C1 segment of cervical spinal cord (tissue), 14 donors: ENCODE measurements around the gene GHRH.

Source experiments
- DNase-seq, 14 donors: peaks; one replicate each; lab custom pipeline; 2025; lab: John Stamatoyannopoulos, UW

GHRH gene, protein sequence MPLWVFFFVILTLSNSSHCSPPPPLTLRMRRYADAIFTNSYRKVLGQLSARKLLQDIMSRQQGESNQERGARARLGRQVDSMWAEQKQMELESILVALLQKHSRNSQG

GRCh38 chr20:37261714-37262113 is at the start of gene GHRH:
Gene GHRH (minus strand): TSS chr20:37261814. CDS start chr20:37256889, 4,925 bp downstream.
- DNase-seq, result no peak

- DNase-seq, result no peak
These were observed 49.3 kb upstream of the GHRH start for GRCh38 chr20:37310951-37311350.

- DNase-seq, result no peak
These were observed 48.4 kb upstream of the GHRH start for GRCh38 chr20:37309936-37310590.

DNA sequence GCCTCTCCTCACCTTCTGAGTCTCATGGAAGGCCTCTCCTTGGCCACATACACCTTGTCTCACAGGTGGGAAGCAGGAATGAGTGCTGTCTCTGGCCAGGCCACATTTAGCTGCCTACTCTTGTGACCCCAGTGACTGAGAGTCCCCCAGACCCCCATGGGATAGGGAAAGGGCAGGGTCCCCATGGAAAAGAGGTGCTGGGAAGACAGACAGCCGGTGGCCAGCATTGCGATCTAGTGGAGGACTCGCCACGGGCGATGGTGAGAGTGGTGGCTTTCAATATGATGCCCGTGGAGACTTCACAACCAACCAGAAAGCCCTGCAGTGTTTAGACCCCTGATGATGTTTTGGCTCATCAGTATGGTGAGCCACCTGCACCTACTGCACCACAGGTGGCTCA is 47.7 kb upstream of the GHRH start:
- no peak for DNase-seq

- DNase-seq, result no peak
These were observed 46.8 kb upstream of the GHRH start for GRCh38 chr20:37308086-37309050.

DNA sequence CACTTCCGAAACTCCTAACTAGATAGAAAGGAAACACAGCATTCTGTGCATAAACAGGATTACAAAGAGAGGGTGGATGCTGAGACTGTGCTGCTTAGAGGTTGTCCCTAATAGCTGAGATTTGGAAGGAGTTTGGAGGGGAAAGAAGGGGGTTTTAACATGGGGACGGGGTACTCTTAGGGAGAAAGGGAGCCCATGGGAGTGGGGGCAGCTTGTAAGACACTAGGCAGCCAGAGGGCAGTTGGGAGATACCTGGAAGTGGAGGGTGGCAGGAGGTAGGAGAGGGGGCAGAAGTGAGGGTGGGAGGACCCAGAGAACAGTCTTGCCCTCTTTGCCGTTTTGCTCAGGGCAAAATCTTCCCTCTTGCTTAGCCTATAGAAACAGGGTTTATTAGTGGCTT is 44.2 kb upstream of the GHRH start:
- DNase-seq, result no peak

GRCh38 chr20:37305079-37305478 is 43.5 kb upstream of the GHRH start:
- no peak for DNase-seq

DNA sequence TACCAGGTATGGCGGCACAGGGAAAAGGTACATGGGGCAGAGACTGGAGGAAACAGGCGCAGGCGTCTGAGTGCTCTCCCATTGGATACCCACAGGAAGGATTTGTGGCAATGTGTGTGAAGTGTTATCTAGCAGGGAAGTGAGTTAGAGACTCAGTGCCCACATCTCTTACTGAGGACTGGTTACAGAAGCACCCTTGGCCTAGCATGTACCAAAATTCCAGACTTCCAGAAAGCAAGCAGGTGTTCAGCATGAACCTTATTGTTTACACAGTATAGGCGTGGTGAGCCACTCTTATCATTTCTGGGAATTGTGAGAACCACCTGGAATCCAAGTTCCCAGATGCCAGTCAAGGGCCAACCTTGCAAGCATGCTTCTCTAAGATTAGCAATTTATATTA is 42.0 kb upstream of the GHRH start:
- no peak for DNase-seq

GRCh38 chr20:37302981-37303380 is 41.4 kb upstream of the GHRH start:
- no peak for DNase-seq

DNA sequence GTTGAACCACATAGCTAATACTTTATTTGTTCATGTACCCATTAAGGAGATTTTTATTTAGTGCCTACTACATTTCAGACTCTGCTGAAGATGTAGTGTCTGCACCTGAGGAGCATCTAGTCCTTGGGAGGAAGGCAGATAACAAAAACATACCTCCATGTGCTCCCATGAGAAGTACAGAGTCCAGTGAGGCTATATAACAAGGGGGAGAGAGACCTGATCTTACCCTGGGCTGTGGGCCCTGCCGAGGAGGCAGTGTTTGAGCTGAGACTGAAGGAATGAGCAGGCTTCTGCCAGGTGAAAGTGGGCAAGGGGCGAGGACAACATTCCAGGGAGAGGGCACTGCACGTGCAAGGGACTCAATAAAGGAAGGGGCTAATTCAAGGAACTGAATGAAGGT is 39.9 kb upstream of the GHRH start:
- DNase-seq, result no peak

- DNase-seq, result no peak
These were observed 39.5 kb upstream of the GHRH start for GRCh38 chr20:37301120-37301519.

GRCh38 chr20:37299718-37300528 is 38.3 kb upstream of the GHRH start:
- DNase-seq, result peak in 2 of 14 donors; percentile 14 to 42

DNA sequence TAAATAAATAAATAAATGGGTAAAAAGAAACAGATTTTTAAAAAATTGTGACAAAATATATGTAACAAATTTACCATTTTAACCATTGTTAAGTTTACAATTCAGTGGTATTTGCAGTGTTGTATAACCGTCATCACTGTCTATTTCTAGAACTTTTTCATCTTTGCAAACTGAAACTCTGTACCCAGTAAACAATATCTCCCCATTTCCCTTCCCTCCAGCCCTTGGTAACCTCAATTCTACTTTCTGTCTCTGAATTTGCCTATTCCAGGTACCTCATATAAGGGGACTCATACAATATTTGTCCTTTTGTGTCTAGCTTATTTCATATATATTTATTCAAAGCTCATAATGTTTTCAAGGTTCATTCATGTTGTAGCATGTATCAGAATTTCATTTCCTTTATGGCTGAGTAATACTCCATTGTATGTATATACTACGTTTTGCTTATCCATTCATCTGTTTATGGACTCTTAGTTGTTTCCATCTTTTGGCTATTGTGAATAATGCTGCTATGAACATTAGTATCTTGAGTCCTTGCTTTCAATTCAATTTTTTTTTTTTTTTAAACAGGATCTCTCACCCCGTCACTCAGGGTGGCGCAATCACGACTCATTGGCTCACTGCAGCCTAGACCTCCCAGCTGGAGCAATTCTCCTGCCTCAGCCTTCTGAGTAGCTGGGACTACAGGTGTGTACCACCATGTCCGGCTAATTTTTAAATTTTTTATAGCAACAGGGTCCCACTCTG is 36.8 kb upstream of the GHRH start:
- no peak for DNase-seq

DNA sequence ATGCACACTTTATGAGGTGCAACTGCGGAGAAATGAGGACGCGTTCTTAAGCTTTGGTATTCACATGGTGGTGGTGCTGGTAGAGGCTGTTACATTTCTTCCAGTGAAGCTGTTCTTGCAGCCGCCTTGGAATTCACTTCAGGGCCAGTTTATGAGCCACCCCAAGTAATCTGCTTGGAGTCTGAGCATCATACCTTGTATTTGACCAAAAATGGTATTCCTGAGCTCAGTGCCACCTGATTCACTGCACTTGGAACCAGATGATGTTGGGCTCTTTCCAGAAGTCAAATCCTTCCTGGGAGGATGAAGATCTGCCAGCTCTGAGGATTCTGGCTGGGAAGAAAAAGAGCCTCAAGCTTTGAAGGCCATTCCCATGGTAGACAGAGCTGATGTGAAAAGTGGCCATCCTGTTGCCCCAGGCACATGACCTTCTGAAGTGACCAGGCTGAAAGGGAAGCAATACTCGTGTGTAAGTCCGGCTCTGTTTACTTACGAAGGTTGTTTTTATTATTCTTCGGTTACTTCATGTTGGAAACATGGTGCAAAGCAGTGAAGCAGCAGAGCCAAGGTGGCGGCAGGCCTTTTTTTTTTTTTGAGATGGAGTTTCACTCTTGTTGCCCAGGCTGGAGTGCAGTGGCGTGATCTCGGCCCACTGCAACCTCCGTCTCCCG is 35.6 kb upstream of the GHRH start:
- DNase-seq, result peak in 1 of 14 donors; percentile 15

- DNase-seq, result no peak
These were observed 34.8 kb upstream of the GHRH start for GRCh38 chr20:37296371-37296770.

DNA sequence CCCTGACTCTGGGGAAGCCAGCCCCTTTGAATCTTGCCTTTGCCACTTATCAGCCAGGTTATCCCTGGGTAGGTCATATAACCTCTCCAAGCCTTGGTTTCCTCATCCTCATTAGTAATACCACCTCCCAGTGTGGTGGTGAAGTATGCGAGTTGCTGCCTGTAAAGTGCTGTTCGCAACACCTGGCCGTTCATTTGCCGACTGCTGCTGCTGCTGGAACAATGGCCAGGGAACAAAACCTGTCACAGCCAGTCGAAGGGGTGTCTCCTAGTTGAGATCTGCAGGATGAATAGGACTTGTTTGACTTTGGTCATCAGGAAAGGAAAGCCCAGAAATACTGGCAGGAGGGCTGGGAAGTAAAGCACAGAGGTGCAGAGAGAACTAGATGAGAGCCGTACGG is 34.0 kb upstream of the GHRH start:
- DNase-seq, result no peak

DNA sequence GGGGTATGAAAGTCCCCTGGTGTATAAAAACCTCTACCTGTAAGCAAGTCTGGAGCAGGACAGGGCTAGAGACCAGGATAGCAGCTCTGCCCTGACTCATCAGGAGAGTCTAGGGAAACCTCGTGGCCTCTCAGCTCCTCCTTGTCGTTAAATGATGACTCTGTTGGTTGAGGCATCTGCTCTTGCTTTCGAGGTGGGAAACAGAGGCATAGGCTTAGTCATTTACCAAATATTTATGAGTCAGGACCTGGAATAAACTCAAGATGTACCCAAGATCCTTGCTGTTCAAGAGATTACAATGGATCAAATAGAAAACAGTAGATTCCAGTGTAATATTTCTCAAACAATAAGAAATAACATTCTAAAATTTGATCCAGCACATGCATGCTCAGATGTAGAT is 33.4 kb upstream of the GHRH start:
- DNase-seq, result no peak

GRCh38 chr20:37294262-37294981 is 32.8 kb upstream of the GHRH start:
- peak in 1 of 14 donors; percentile 10 for DNase-seq

DNA sequence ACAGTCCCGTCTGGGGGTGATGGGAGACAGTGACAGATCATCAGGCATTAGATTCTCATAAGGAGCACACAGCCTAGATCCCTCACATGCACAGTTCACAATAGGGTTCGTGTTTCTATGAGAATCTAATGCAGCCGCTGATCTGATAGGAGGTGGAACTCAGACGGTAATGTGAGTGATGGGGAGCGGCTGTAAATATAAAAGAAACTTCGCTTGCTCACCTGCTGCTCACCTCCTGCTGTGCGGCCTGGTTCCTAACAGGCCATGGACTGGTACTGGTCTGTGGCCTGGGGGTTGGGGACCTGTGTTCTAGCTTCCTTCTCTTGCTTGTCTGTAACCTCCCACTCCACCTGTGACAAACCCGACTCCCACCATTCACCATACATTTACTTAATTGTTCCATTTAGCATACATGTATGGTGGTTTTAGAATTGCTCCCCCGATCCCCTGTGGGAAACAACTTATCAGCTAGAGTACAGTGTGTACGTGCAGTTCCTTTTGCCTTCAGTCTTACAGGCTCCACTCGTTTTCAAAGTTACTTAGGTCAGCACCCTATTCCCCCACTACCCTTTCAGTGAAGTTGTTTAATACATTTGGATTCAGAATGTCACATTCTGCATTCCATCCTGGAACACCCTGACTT is 31.8 kb upstream of the GHRH start:
- no peak for DNase-seq
